CD4-positive, alpha-beta memory T cell (primary cell): ENCODE results near the gene TSR1. TPM values are rescaled to one million over a fixed set of nuclear protein-coding genes. Genes with fewer than 3 reads are reported as not detected.

ENCODE experiments used
- CTCF ChIA-PET: fragments of 350-600 bp; sonication (Branson Sonifier 250); formaldehyde crosslinking; loops from one replicate; lab custom pipeline; 2021; ENCODE audit warnings: inconsistent platforms; ENCODE audit not compliant: partially characterized antibody; lab: Charles Lee
- POLR2A ChIA-PET: fragments of 350-600 bp; sonication (Branson Sonifier 250); formaldehyde crosslinking; loops from one replicate; lab custom pipeline; 2021; ENCODE audit not compliant: partially characterized antibody; lab: Charles Lee
- DNase-seq, 5 donors: peaks; one replicate each; pipeline versions ENCODE4 v3.0.0 to v3.0.0-alpha.2; 2020 to 2022; ENCODE audit warnings: mixed read lengths in 1 of 5
- H3K27ac ChIP-seq: one replicate; pipeline ENCODE4 v1.7.0; 2013; ENCODE audit warnings: low read depth, low read length
- H3K27me3 ChIP-seq: 2 replicates; pipeline ENCODE4 v1.7.0; 2013; ENCODE audit warnings: mild to moderate bottlenecking, low read length, moderate library complexity; ENCODE audit not compliant: insufficient read depth
- H3K36me3 ChIP-seq: 2 replicates; pipeline ENCODE4 v1.7.0; 2013; ENCODE audit warnings: mild to moderate bottlenecking, low read length, moderate library complexity; ENCODE audit not compliant: insufficient read depth
- H3K4me1 ChIP-seq: 2 replicates; pipeline ENCODE4 v1.7.0; 2013; ENCODE audit warnings: mild to moderate bottlenecking, low read length, moderate library complexity; ENCODE audit not compliant: insufficient read depth
- H3K4me3 ChIP-seq, 2 donors: one replicate each; pipeline ENCODE4 v1.7.0; 2013; ENCODE audit warnings: low read length in 2 of 2, mild to moderate bottlenecking in 1 of 2
- H3K9me3 ChIP-seq, 2 donors: one replicate each; pipeline ENCODE4 v1.7.0; 2013; ENCODE audit warnings: low read length in 2 of 2, control low read depth in 1 of 2; ENCODE audit not compliant: control insufficient read depth in 1 of 2
- H3K27ac Mint-ChIP-seq, 7 donors: one replicate each; pipeline ENCODE4 v1.8.0; 2020 to 2021; ENCODE audit warnings: mixed read lengths in 7 of 7, mild to moderate bottlenecking in 6 of 7, inconsistent platforms in 3 of 7, moderate library complexity in 3 of 7
- H3K27me3 Mint-ChIP-seq, 2 donors: one replicate each; pipeline ENCODE4 v1.8.0; 2020 to 2021; ENCODE audit warnings: mixed read lengths in 2 of 2
- H3K36me3 Mint-ChIP-seq, 2 donors: one replicate each; pipeline ENCODE4 v1.8.0; 2020 to 2021; ENCODE audit warnings: mixed read lengths in 2 of 2, inconsistent platforms in 1 of 2, mild to moderate bottlenecking in 1 of 2
- H3K4me1 Mint-ChIP-seq, 4 donors: one replicate each; pipeline ENCODE4 v1.8.0; 2020 to 2021; ENCODE audit warnings: mixed read lengths in 4 of 4, mild to moderate bottlenecking in 1 of 4
- H3K4me3 Mint-ChIP-seq, 8 donors: one replicate each; pipeline ENCODE4 v1.8.0; 2020 to 2021; ENCODE audit warnings: mixed read lengths in 8 of 8, mild to moderate bottlenecking in 7 of 8, moderate library complexity in 6 of 8, inconsistent platforms in 3 of 8
- H3K9me3 Mint-ChIP-seq, 8 donors: one replicate each; pipeline ENCODE4 v1.8.0; 2020 to 2021; ENCODE audit warnings: mixed read lengths in 8 of 8, mild to moderate bottlenecking in 5 of 8, inconsistent platforms in 3 of 8, moderate library complexity in 1 of 8
- intact Hi-C: fragments of 100-400 bp; cut with micrococcal nuclease; formaldehyde crosslinking; loops from one replicate; pipeline ENCODE4 v1.15.1; 2023
- polyA plus RNA-seq, 2 donors: library from polyadenylated mRNA; unstranded; fragments of 300-500 nt; fragmentation: Illumina TruSeq; gene quantifications; one replicate each; pipeline ENCODE4 v1.2.3, GENCODE V29; 2021
- total RNA-seq, 2 experiments: library from RNA; stranded (reverse); gene quantifications; one replicate each; pipeline ENCODE4 v1.2.3, GENCODE V29; 2021

Gene TSR1
- total and polyA plus RNA-seq, 4 experiments from 2014 or later: 14.3 to 31.7 (median 22.4) TPM

- Histone ChIP-seq H3K4me3 (peak within 1 kb of the TSS; percentile 84 to 94), H3K4me1 (peaks cover 26% of the 10 kb centered on the region), H3K9me3 (no peaks in the 10 kb centered on the region), H3K36me3 (peaks cover 18% of the 10 kb centered on the region), H3K27ac (peak within 1 kb of the TSS; percentile 88), H3K27me3 (no peaks in the 10 kb centered on the region)
- peak within 1 kb of the TSS; percentile 90 to 93 (median 91) for H3K27ac Mint-ChIP-seq
- peak within 1 kb of the TSS; percentile 92 to 95 (median 93) for H3K4me3 Mint-ChIP-seq
- no peaks in the 10 kb centered on the region for H3K9me3 Mint-ChIP-seq
- peak; percentile 93 to 94 (median 93) for DNase-seq
- H3K27me3 Mint-ChIP-seq: no peaks in the 10 kb centered on the region
- peaks cover 14 to 27% of the 10 kb centered on the region in 2 donors for H3K36me3 Mint-ChIP-seq
- ChIA-PET CTCF (interaction anchor here (1.0 to 2.4 kb wide), 7 partner anchors 11 to 248 kb away, joined by 3 to 11 read pairs (median 5); partner anchors contain the start of genes HIC1 and TSR1), POLR2A (interaction anchor here (0.8 to 4.0 kb wide), 21 partner anchors 12 to 249 kb away, joined by 3 to 34 read pairs (median 4); partner anchors contain the start of genes HIC1, METTL16, MNT and SGSM2)
- peaks cover 24 to 59% (median 41%) of the 10 kb centered on the region in 4 donors for H3K4me1 Mint-ChIP-seq
- intact Hi-C loops: loop anchor here (1.0 to 5.0 kb wide), 8 partner anchors 33 to 587 kb away; partner anchors contain the start of genes CLUH, MNT and TSR1
Observed at GRCh38 chr17:2303204-2304188, 32.8 kb downstream of the TSR1 start, which contains the start of the genes SMG6 and SRR. TSS of gene SMG6 (minus strand) at chr17:2303785. CDS start at chr17:2303720, 65 bp downstream. TSS of gene SRR (plus strand) at chr17:2303950. CDS start at chr17:2315561, 11,611 bp downstream.

- H3K4me3 ChIP-seq: peak overlapping the region; percentile 84 to 94
- ChIA-PET CTCF (interaction anchor here (1.0 to 2.4 kb wide), 5 partner anchors 26 to 248 kb away, joined by 3 to 11 read pairs (median 8); partner anchors contain the start of genes HIC1 and TSR1), POLR2A (interaction anchor here (0.6 to 4.0 kb wide), 19 partner anchors 10 to 248 kb away, joined by 3 to 34 read pairs (median 4); partner anchors contain the start of genes HIC1, METTL16, MNT and SGSM2)
- no peaks in the 10 kb centered on the region for H3K27me3 Mint-ChIP-seq
- no peaks in the 10 kb centered on the region for H3K9me3 ChIP-seq
- peak overlapping the region; percentile 90 to 93 (median 91) for H3K27ac Mint-ChIP-seq
- H3K4me1 Mint-ChIP-seq: peaks cover 27 to 63% (median 43%) of the 10 kb centered on the region in 4 donors
- DNase-seq: peak in 1 of 5 donors; percentile 32
- H3K36me3 Mint-ChIP-seq: peaks cover 19 to 31% of the 10 kb centered on the region in 2 donors
- intact Hi-C loops: loop anchor here (1.0 to 5.0 kb wide), 7 partner anchors 34 to 586 kb away; partner anchors contain the start of genes CLUH, MNT and TSR1
- H3K36me3 ChIP-seq: peaks cover 18% of the 10 kb centered on the region
- H3K27me3 ChIP-seq: no peaks in the 10 kb centered on the region
- peak overlapping the region; percentile 92 to 95 (median 93) for H3K4me3 Mint-ChIP-seq
- peak overlapping the region; percentile 88 for H3K27ac ChIP-seq
- H3K4me1 ChIP-seq: peaks cover 26% of the 10 kb centered on the region
- H3K9me3 Mint-ChIP-seq: no peaks in the 10 kb centered on the region
Observed at GRCh38 chr17:2302778-2303203, 33.5 kb downstream of the TSR1 start.

GRCh38 chr17:2299756-2300155 is 36.5 kb downstream of the TSR1 start:
- Histone ChIP-seq H3K4me3 (no peak overlapping the region), H3K27ac (no peak overlapping the region), H3K27me3 (no peaks in the 10 kb centered on the region), H3K36me3 (peaks cover 38% of the 10 kb centered on the region), H3K4me1 (peaks cover 26% of the 10 kb centered on the region), H3K9me3 (no peaks in the 10 kb centered on the region)
- Mint-ChIP-seq H3K27ac (peak overlapping the region in 1 of 7 donors; percentile 68), H3K4me1 (peaks cover 38 to 74% (median 55%) of the 10 kb centered on the region in 4 donors), H3K4me3 (no peak overlapping the region), H3K9me3 (no peaks in the 10 kb centered on the region), H3K36me3 (peaks cover 44 to 57% of the 10 kb centered on the region in 2 donors), H3K27me3 (no peaks in the 10 kb centered on the region)
- intact Hi-C loops: loop anchor here (5.0 kb wide), 1 partner anchor 53 kb away; no protein-coding TSS in a partner anchor
- DNase-seq: no peak
- CTCF ChIA-PET: no interaction called here
- POLR2A ChIA-PET: no interaction called here

GRCh38 chr17:2299136-2299535 is 37.1 kb downstream of the TSR1 start:
- Mint-ChIP-seq H3K4me3 (no peak overlapping the region), H3K9me3 (no peaks in the 10 kb centered on the region), H3K36me3 (peaks cover 49 to 63% of the 10 kb centered on the region in 2 donors), H3K27ac (peak overlapping the region in 1 of 7 donors; percentile 29), H3K27me3 (no peaks in the 10 kb centered on the region), H3K4me1 (peaks cover 36 to 78% (median 59%) of the 10 kb centered on the region in 4 donors)
- intact Hi-C loops: no loop called here
- Histone ChIP-seq H3K36me3 (peaks cover 42% of the 10 kb centered on the region), H3K4me1 (peaks cover 23% of the 10 kb centered on the region), H3K27ac (no peak overlapping the region), H3K27me3 (no peaks in the 10 kb centered on the region), H3K9me3 (no peaks in the 10 kb centered on the region), H3K4me3 (no peak overlapping the region)
- POLR2A ChIA-PET: no interaction called here
- CTCF ChIA-PET: no interaction called here
- no peak for DNase-seq

- H3K4me3 Mint-ChIP-seq: no peak overlapping the region
- ChIA-PET CTCF (no interaction called here), POLR2A (interaction anchor here (1.0 kb wide), 2 partner anchors 31 to 243 kb away, joined by 3 to 4 read pairs; no protein-coding TSS in a partner anchor)
- peaks cover 13% of the 10 kb centered on the region for H3K4me1 ChIP-seq
- peaks cover 32 to 74% (median 53%) of the 10 kb centered on the region in 4 donors for H3K4me1 Mint-ChIP-seq
- no peak for DNase-seq
- intact Hi-C loops: no loop called here
- no peak overlapping the region for H3K27ac Mint-ChIP-seq
- H3K9me3 Mint-ChIP-seq: no peaks in the 10 kb centered on the region
- H3K36me3 Mint-ChIP-seq: peaks cover 56 to 77% of the 10 kb centered on the region in 2 donors
- H3K27ac ChIP-seq: no peak overlapping the region
- no peaks in the 10 kb centered on the region for H3K9me3 ChIP-seq
- no peaks in the 10 kb centered on the region for H3K27me3 ChIP-seq
- no peak overlapping the region for H3K4me3 ChIP-seq
- H3K36me3 ChIP-seq: peaks cover 59% of the 10 kb centered on the region
- H3K27me3 Mint-ChIP-seq: no peaks in the 10 kb centered on the region
Observed at GRCh38 chr17:2297023-2297422, 39.2 kb downstream of the TSR1 start.

- Histone ChIP-seq H3K36me3 (peaks cover 62% of the 10 kb centered on the region), H3K9me3 (no peaks in the 10 kb centered on the region), H3K4me3 (no peak overlapping the region), H3K27ac (no peak overlapping the region), H3K27me3 (no peaks in the 10 kb centered on the region), H3K4me1 (no peaks in the 10 kb centered on the region)
- Mint-ChIP-seq H3K4me1 (peaks cover 31 to 62% (median 44%) of the 10 kb centered on the region in 4 donors), H3K9me3 (no peaks in the 10 kb centered on the region), H3K36me3 (peaks cover 67 to 80% of the 10 kb centered on the region in 2 donors), H3K27ac (peak overlapping the region in 6 of 7 donors; percentile 2 to 77 (median 52)), H3K27me3 (no peaks in the 10 kb centered on the region), H3K4me3 (no peak overlapping the region)
- intact Hi-C loops: no loop called here
- POLR2A ChIA-PET: interaction anchor here (0.7 to 1.0 kb wide), 2 partner anchors 14 to 41 kb away, joined by 3 to 4 read pairs; partner anchors contain the start of genes SGSM2 and TSR1
- DNase-seq: no peak
- CTCF ChIA-PET: interaction anchor here (1.3 kb wide), 1 partner anchor 13 kb away, joined by 4 read pairs; no protein-coding TSS in a partner anchor
Observed at GRCh38 chr17:2295575-2295974, 40.7 kb downstream of the TSR1 start.
